Measurements from ENCODE around the gene TPRN.

GRCh38 chr9:137245450-137246421 lies 45.2 kb upstream of the TPRN start:
- TF ChIP-seq CTCF (IDR thresholded peaks at IDR 0.05) (no peak), ZFX (IDR thresholded peaks at IDR 0.05; ENCODE audit: borderline replicate concordance) (no peak)

All from 22Rv1 (cell line).